GM19397 (cell line): Measurements from ENCODE around the gene ZFP1.
"Not testable (repeated sequence)": the region's sequence is repeated elsewhere in the genome, so short reads cannot be mapped to it uniquely, and the experiment has no call there.

ENCODE experiments used
- ATAC-seq: cut with Tn5 transposase; IDR thresholded peaks from one replicate; pipeline ENCODE4 v1.9.1; 2021; ENCODE audit warnings: mild to moderate bottlenecking, moderate library complexity; ENCODE audit not compliant: unreplicated experiment

The ZFP1 gene

DNA sequence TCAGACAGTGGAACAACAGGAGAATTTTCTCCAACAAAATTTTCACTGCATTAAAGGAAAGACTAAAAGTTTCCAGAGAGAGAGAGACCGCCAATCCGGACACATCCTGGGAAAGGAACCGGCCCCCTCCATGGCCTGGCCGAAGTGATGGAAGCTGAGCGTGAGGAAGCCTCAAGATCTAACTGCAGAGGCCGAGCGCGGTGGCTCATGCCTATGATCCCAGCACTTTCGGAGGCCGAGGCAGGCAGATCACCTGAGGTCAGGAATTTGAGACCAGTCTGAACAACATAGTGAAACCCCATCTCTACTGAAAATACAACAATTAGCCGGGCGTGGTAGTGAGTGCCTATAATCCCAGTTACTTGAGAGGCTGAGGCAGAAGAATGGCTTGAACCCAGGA, 54.8 kb downstream of the ZFP1 start:
- ATAC-seq, result no peak

DNA sequence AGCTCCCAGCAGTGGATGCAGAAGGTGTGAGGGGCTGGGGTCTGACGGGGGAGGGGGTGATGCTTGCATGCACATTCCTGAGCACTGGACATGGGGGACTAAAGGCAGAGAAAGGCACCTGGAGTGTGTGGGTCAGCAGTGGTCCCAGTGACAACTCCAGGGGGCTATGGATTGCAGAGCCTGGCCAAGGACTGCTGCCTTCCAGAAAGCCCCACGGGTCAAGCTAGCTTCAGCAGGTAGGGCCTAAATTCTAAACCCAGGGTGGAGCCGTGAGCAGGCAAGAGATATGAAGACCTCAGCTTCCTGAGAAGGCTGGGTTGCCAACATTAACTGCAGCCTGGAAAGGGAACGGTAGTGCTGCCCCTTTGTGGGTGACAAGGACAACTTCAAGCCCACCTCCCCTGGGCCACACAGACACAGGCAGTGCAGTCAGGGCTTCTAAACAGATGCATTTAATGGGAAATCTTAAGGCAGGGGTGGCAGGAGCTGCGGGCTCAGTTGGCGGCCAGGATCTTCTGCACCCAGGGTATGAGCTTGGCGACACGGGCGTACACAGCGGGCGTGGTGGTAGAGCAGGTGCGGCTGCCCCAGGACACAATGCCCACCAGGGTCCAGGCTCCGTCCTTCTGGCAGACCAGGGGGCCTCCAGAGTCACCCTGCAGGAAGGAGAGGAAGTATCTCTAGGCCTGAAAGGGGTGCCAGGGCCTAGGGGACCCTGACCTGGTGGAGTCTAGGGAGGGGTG, 55.5 kb downstream of the ZFP1 start:
- no peak for ATAC-seq

DNA sequence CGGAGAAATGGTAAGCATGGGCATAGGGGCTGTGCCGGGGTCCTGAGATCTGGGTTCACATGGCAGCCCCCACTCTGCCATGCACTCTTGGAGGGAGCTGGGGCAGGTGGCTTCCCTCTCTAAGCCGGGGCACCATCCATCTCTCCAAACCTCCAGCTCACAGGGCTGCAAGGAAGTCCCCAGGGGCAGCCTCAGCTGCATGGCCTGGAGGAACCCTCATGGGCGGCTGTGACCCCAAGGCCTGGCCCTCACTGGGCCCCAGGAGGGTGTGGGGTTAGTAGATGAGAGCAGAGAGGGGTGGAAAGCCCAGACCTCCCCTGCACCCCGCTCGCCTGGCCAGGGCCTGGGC, 56.1 kb downstream of the ZFP1 start:
- ATAC-seq, result no peak

DNA sequence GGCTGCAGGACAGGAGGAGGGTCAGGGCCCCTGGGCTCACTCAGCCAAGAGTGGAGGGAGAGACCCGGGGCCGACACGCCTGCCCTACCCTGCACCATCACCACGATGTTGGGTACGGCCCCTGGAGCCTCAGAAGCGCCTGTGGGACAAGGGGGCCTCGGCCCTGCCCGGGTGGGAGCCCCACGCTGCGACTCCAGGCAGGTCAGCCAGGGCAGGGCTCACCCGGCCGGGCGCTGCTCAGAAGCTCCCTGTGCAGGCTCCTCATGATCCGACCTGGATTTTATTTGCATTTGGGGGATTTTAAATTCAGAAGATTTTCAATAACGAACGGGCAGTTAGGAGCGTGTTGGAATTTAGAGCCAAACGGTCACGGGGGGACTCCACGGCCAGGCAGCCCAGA, 56.6 kb downstream of the ZFP1 start:
- ATAC-seq, result not testable (repeated sequence)

DNA sequence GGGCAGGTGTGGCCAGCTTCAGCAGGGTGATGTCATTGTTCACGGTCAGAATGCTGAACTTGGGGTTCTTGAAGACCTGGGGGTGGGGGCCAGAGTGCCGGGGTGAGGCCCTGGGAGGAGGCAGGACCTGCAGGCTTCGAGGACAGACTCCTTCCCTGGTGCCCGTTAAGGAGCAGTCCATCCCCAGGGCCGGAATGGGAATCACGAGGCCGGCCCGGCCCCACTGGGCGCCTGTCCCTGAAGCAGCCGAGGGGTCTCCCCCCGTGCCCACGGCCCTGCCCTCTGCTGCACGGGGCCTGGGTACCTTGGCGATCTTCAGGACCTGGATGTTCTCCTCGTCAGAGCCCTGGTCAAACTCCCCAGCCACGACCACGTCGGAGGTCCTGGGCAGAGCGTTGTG, 57.1 kb downstream of the ZFP1 start:
- not testable (repeated sequence) for ATAC-seq

DNA sequence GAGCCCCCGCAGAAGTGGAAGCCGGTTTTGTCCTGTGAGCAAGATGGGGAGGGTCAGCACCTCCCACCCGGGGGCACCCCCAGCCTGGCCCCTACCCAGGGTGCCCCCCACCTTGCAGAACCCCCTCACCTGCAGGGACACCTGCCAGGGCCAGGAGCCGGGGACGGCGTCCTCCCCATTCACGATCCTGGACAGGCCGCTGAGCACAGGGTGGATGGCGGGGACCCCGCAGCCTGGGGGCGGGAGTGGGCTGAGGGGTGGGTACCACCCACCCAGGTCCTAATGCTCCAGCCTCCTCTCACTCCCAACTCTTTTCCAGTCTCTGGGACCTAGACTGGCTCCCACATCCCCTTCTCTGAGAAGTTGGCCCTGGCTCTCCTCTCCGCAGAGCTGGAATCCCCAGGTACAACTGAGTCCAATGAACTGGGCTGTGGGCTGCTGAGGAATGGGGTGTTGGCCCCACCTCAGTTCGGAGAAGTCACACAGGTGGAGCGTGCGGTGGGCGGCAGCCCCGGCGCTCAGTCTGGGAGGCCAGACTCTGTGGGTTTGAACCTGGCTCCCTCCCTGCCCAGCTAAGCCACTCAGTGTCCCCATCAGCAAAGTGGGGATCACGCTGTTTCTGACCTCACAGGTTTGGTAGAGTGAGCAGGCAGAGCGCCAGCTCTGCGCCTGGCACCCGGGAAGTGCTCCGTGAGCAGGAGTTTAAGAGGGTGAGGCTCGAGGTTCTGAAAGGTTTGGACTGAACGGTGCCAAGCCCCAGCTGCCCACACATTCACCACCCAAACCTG, 57.8 kb downstream of the ZFP1 start:
- not testable (repeated sequence) for ATAC-seq

DNA sequence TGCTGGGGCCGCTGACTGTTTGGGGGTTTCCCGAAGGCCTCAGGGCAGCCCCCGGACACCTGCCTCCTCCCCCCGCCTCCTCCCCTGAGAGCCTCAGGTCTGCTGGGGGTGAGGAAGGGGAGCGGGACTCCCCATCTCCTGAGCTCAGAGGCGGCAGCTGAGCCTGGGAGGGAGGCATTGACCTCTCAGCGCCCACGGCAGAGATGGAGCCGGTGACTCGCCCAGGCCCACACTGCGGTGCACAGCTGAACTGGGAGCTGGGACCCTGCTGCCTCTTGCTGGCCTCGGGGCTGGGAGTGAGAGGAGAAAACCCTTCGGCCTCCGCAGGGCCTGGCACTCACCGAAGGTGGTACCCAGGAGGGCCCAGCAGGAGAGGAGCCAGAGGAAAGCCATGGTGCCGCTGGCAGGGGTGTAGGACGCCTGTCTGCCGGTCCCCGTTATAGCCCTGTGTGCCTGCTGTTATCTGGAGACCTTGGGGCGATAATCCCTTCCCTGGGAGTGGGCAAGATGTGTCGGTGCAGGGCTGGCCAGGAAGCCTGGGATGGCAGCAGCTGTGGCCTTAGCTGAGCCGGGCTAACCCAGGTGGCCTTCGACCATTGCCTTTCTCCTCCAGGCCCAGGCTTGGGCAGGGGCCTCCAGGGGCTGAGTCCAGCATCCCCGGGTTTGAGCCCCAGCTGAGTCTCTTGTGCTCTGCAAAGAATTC, 58.6 kb downstream of the ZFP1 start, which contains the start of gene CTRB2:
Gene CTRB2 (minus strand): TSS at position 413 of the 703 bp plus-strand sequence. CDS start 20 bp downstream, at position 393.
- no peak for ATAC-seq

DNA sequence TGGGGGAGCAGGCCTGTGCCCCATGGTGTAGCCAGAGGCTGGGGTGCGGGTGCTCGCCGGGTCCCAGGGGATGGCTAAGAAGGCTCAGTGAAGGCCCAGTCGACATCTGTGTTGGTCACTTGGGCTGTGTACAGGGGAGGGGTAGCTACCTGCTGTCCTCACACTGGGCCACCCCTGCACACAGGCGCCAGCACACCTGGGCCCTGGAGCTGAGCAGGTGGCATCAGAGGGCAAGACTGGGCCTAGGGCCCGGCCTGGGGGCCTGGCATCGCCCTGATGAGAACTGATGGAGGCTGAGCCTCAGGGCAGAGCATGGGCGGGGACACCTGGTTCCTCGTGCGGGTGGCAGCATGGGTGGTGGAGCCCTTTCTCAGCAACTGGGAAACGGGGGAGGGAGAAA, 59.5 kb downstream of the ZFP1 start:
- no peak for ATAC-seq

DNA sequence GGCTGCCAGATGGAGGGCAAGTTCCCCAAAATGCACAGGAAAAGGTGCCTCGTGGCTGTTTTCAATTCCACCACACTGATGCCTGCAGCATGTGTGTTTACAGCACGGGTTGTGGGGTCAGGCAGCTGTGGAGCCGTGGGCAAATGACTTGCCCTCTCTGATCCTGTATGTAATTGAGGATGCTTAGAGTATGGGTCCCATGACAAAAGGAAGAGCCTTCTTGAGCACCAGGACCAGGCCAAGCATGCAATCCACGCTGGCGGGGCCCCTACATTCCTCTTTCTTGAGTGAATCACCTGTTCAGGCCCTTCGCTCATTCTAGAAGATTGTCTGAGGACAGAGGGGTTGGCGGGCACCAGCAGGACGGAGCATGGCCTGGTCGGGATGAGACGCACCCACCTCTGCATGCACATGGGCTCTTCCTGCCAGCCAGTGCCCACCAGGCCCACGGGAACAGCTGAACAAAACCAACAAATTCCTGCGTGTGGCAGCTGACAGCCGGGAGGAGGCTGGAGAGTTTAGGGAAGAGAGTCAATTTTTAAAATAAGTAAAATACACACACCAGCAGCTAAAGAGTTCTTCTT, 60.0 kb downstream of the ZFP1 start:
- no peak for ATAC-seq

DNA sequence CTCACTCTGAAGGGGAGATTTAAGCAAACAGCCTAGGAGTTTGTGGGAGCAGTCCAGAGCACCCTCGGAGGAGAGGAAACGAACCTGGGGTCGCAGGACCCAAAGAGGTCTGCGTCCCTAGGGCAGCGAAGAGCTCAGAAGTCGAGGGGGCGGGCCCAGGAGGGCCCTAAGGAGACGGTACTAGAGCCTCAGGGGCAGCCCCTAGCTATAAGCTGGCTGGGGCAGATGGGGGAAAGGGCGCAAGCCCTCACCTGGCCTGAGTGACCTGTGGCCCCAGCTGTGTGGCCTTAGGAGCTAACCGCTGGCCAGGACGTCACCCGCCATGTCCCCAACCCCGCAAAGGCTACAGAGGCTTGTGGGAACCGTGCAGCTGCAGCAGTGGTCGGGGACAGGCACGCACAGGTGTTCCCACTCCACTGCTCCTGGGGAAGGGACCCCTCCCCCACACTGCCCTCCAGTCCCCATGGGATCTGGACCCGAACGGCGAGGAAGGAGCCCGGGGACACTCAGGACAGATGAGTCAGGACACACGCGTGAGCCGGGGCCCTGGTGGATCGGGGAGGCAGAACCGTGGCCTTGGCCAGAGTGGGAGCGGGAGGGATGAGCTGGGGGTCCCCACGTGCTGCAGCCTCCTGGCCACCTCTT, 60.7 kb downstream of the ZFP1 start:
- ATAC-seq, result no peak

DNA sequence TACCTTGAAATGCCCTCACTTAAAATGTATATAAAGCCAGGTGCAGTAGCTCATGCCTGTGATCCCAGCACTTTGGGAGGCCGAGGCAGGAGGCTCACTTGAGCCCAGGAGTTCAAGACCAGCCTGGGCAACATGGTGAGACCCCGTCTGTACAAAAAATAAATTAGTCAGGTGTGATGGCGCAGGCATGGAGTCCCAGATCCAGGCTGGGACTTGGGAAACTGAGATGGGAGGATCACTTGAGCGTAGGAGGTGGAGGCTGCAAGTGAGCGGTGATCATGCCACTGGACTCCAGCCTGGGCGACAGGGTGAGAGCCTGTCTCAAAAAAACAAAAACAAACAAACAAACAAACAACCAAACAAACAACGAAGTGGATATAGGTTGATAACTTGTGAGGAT, 61.2 kb downstream of the ZFP1 start:
- ATAC-seq, result not testable (repeated sequence)

DNA sequence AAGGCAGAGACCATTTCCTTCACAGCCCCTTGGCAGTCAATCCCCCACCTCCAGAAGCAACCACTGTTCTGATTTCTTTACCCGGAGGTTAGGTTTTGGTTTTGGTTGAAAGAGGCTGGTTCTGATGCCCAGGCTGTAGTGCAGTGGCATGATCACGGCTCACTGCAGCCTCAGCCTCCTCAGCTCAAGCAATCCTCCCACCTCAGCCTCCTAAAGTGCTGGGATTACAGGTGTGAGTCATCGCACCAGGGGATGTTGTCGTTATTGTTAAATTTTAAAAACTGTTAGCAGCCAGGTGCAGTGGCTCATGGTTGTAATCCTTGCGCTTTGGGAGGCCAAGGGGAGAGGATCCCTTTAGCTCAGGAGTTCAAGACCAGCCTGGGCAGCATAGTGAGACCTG, 61.6 kb downstream of the ZFP1 start:
- no peak for ATAC-seq

DNA sequence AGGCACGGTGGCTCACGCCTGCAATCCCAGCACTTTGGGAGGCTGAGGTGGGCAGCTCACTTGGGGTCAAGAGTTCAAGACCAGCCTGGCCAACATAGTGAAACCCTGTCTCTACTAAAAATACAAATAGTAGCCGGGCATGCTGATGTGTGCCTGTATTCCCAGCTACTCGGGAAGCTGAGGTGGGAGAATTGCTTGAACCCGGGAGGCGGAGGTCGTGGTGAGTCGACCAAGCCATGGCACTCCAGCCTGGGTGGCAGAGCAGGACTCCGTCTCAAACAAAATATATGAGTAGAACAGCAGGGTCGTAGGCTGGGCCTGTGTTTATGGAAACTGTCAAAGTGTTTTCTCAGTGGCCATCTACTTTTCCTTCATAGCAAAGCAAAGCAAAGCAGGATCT, 63.0 kb downstream of the ZFP1 start:
- ATAC-seq, result not testable (repeated sequence)

DNA sequence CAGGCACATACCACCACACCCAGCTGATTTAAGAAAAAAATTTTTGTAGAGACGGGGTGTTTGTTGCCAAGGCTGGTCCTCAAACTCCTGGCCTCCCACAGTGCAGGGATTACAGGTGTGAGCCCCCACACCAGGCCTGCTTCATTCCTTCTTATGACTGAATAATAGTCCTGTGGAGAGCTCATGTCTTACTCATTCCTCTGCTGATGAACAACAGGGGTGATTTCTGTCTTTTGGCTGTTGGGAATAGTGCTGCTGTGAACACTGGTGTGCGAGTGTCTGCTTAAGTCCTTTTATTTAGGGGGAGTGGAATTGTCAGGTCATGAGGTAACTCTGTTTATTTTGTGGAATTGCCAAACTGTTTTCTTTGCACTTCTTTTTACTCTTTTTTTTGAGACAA, 67.8 kb downstream of the ZFP1 start:
- no peak for ATAC-seq

DNA sequence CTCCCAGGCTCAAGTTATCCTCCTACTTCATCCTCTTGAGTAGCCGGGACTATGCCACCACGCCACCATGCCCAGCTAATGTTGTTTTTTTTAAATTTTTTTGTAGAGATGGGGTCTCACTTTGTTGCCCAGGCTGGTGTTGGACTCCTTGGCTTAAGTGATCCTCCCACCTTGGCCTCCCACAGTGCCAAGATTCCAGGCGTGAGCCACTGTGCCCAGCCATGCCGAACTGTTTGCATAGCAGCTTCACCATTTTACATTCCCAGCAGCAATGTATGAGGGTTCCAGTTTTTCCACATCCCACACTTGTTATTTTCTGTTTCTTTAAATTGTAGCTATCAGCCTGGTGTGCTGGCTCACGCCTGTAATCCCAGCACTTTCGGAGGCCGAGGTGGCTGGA, 68.3 kb downstream of the ZFP1 start:
- no peak for ATAC-seq

DNA sequence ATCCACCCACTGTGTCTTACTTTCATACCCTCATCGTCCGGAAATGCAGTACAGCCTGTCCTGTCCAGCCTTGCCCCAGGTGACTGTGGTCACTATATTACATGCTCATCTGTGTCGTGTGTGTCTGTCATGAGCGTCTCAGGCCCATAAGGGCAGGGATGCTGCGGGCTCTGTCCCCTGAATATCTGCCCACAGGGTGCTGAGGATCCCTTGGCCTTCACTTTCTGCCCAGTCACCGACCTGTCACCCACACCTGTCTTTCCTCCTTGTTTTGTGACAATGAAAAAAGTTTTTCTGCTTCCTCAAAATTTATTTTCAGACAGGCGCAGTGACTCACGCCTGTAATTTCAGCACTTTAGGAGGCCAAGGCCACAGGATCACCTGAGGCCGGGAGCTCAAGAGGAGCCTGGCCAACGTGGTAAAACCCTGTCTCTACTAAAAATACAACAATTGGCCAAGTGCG, 69.1 kb downstream of the ZFP1 start:
- no peak for ATAC-seq

DNA sequence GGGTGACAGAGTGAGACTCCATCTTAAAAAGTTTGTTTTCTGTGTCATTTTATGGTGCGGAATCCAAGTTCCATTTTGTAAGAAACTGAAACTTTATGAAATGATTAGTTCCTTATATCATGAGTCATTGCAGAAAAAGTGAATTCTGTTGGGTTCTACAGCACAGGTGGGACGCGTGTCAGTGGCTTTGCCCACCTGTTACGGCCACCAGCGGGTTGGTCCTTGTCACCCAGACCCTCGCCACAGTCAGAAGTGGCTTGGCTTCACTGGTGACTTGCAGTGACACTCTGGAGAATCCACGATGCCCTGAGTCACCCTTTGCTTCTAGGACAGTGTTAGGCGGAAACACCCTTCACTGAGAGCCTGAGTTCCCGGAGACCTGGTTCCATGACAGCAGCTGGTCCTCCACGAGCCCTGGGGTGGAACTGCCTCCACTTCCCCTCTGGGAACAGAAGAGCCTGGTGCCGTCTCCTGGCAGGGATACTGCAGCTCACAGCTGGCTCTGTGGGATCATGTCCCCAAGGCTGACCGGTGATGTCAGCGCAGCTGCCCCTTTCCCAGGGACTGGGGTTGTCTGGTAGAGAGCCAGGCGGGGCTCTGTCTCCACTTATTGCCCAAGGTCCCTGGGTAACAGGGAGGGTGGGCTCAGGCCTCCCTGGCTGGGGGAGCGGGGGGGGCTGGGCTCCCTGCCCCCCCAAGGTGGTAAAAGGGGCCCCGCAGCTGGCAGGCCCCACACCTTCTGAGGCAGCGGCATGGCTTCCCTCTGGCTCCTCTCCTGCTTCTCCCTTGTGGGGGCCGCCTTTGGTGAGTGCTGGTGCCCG, 70.1 kb downstream of the ZFP1 start, which contains the start of gene CTRB1:
Gene CTRB1 (plus strand): TSS at position 733 of the 821 bp plus-strand sequence. CDS start 20 bp downstream, at position 753.
- no peak for ATAC-seq

DNA sequence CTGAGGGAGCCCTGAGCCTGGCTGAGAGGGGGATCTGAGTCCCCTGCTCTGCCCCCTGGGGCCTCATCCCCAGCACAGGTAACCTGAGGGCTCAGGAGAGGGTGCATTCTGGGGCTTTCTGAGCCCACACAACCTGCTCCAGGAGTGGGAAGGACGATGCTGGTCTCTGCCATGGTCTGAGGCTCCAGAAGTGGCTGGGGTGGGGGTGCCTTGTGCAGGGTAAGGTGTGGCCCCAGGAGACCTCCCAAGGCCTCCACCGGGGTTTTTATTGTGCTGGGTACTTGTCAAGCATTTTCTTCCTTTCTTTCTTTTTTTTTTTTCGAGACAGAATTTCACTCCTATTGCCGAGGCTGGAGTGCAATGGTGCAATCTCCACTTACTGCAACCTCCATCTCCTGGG, 70.8 kb downstream of the ZFP1 start:
- ATAC-seq, result no peak

DNA sequence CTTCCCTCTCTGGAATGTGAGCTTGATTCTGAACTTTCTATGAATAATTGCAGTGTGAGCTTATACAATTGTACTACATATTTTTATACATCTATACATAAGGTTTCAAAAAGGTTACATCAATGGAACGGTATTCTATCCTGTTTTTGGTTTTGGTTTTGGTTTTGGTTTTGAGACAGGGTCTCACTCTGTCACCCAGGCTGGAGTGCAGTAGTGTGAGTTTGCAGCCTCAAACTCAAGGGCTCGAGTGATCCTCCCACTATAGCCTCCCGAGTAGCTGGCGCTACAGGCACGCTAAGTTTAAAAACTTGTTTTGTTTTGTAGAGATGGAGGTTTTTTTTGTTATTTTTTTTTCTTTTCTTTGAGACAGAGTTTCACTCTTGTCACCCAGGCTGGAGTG, 71.5 kb downstream of the ZFP1 start:
- no peak for ATAC-seq
